ENCODE data around the gene IL17C.

DNA sequence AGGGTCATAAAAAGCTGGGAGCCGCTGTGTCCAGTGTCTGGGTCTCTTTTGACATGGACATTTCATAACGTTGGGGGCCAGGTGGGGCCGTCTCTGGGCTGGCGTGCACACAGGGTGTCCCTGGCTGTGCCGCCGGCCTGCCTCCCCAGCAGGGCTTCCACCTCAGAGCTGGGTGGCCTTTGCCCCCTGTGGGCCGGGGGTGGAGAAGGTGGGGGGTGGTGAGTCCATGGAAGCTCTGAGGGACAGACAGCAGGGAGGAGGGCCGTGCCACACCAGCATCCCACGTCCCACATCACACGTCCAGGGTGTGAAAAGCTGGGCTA is 48.8 kb downstream of the IL17C start:
- TF ChIP-seq TAF1 (IDR thresholded peaks at IDR 0.05; ENCODE audit: low read depth, low read length) (no peak), POLR2A (IDR thresholded peaks at IDR 0.05; ENCODE audit: low read depth, low read length) (no peak), POLR2AphosphoS5 (IDR thresholded peaks at IDR 0.05; ENCODE audit: low read depth, low read length) (no peak)
